Measurements from ENCODE around the gene SHISA9. TPM values are rescaled to one million over a fixed set of nuclear protein-coding genes. Genes with fewer than 3 reads are reported as not detected.

Gene SHISA9
- total RNA-seq, 2 donors from 2014 or later, result 0.21 to 3.4 TPM

DNA sequence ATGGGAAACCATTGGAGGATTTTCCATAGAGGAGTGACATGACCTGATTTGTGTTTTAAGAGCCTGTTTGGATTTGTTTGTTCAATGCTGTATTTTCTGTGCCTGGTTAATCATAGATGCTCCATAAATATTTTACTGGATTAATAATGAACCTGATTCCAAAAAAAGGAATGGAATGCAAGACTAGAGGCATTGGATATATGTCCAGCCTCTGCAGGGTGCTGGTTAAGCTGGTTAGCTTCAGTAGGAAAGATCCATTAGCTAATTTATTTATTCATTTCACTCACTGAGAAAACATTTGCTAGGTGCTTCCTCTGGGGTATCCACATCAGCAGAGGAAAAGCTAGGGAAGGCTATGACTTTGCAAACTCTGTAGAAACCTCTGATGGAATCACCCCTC lies 57.7 kb downstream of the SHISA9 start:
- ATAC-seq (ENCODE audit: insufficient number of reproducible peaks, low FRiP score, low read depth) (no peak), DNase-seq (ENCODE audit: low spot score) (no peak)
- Histone ChIP-seq H3K36me3 (no peaks in the 10 kb centered on the region), H3K9me3 (no peaks in the 10 kb centered on the region), H3K4me1 (ENCODE audit: control insufficient read depth in 1 of 2, low read depth in 2 of 2) (peaks cover 0 to 13% of the 10 kb centered on the region in 2 donors), H3K4me3 (no peak overlapping the region), H3K27ac (no peak overlapping the region), H3K27me3 (replicated peaks; ENCODE audit: insufficient read depth) (no peaks in the 10 kb centered on the region)
- TF ChIP-seq CTCF (IDR thresholded peaks at IDR 0.05), result no peak

DNA sequence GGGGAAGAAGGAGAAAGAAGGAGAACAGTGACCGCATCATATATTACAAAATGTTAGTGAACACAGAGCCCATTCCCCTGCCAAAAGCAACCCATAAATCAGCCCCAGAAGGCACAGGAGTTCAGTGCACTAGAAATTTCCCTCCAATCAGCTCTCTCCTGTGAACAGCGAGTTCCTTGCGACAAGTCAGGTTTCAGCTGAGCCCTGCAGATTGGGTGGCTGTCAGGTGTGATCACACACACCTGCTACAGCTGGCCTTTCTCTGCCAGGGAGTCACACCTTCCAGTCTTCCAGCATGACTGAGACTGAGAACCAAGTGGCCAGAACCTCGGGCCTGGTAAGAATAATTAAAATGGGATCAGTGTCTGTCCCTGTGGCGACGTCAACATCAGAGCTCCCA lies 60.2 kb downstream of the SHISA9 start:
- Histone ChIP-seq H3K27ac (peak overlapping the region; percentile 54 to 57), H3K27me3 (replicated peaks; ENCODE audit: insufficient read depth) (no peaks in the 10 kb centered on the region), H3K36me3 (no peaks in the 10 kb centered on the region), H3K9me3 (no peaks in the 10 kb centered on the region), H3K4me3 (no peak overlapping the region), H3K4me1 (ENCODE audit: control insufficient read depth in 1 of 2, low read depth in 2 of 2) (peaks cover 0 to 13% of the 10 kb centered on the region in 2 donors)
- TF ChIP-seq CTCF (IDR thresholded peaks at IDR 0.05), result no peak
- ATAC-seq (ENCODE audit: insufficient number of reproducible peaks, low FRiP score, low read depth) (no peak), DNase-seq (ENCODE audit: low spot score) (no peak)

- Histone ChIP-seq H3K27me3 (replicated peaks; ENCODE audit: insufficient read depth) (no peaks in the 10 kb centered on the region), H3K4me3 (no peak overlapping the region), H3K9me3 (no peaks in the 10 kb centered on the region), H3K27ac (no peak overlapping the region), H3K36me3 (no peaks in the 10 kb centered on the region), H3K4me1 (ENCODE audit: control insufficient read depth in 1 of 2, low read depth in 2 of 2) (peaks cover 0 to 13% of the 10 kb centered on the region in 2 donors)
- DNase-seq (ENCODE audit: low spot score) (no peak), ATAC-seq (ENCODE audit: insufficient number of reproducible peaks, low FRiP score, low read depth) (no peak)
- no peak for TF ChIP-seq CTCF (IDR thresholded peaks at IDR 0.05)
Measured at GRCh38 chr16:12964461-12964860, 63.1 kb downstream of the SHISA9 start.

DNA sequence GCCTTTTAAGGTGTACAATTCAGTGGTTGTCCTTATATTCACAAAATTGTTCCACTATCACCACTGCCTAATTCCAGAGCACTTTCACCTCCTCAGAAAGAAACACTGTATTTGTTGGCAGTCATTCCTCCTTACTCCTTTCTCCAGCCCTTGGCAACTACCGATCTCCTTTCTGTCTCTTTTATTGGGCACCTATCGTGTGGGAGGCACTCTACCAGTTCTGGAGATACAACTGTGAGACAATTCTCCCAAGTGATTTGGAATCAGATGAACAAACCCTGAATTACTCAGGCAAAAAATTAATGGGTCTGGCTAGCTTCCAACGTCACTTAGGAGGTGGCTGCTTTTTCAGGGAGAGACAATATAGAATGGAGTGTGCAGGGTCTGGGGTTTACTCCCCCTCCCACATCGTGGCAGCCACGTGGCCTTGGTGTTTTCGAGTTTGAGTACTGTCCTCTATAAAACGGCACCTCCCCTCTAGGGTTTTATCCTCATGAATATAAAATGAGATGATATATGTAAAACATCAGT lies 63.9 kb downstream of the SHISA9 start:
- no peak overlapping the region for H3K27ac ChIP-seq
- no peak overlapping the region for H3K4me3 ChIP-seq
- peaks cover 0 to 13% of the 10 kb centered on the region in 2 donors for H3K4me1 ChIP-seq (ENCODE audit: control insufficient read depth in 1 of 2, low read depth in 2 of 2)
- H3K9me3 ChIP-seq, result no peaks in the 10 kb centered on the region
- ATAC-seq (ENCODE audit: insufficient number of reproducible peaks, low FRiP score, low read depth), result no peak
- H3K27me3 ChIP-seq (replicated peaks; ENCODE audit: insufficient read depth), result no peaks in the 10 kb centered on the region
- no peak for DNase-seq (ENCODE audit: low spot score)
- H3K36me3 ChIP-seq, result no peaks in the 10 kb centered on the region
- TF ChIP-seq CTCF (IDR thresholded peaks at IDR 0.05), result no peak

- no peak for TF ChIP-seq CTCF (IDR thresholded peaks at IDR 0.05)
- DNase-seq (ENCODE audit: low spot score) (no peak), ATAC-seq (ENCODE audit: insufficient number of reproducible peaks, low FRiP score, low read depth) (no peak)
- Histone ChIP-seq H3K4me3 (no peak overlapping the region), H3K9me3 (no peaks in the 10 kb centered on the region), H3K4me1 (ENCODE audit: control insufficient read depth in 1 of 2, low read depth in 2 of 2) (no peaks in the 10 kb centered on the region), H3K36me3 (no peaks in the 10 kb centered on the region), H3K27ac (no peak overlapping the region), H3K27me3 (replicated peaks; ENCODE audit: insufficient read depth) (no peaks in the 10 kb centered on the region)
Measured at GRCh38 chr16:12971241-12971640, 69.8 kb downstream of the SHISA9 start.
